Measurements from ENCODE around the gene COL4A1.

COL4A1 gene

GRCh38 chr13:110210604-110210985, 96.4 kb downstream of the COL4A1 start:
- ChIA-PET POLR2A (no interaction called here), CTCF (no interaction called here)
- no peak for DNase-seq (ENCODE audit: extremely low spot score)
- TF ChIP-seq FOXM1 (IDR thresholded peaks at IDR 0.05; ENCODE audit: borderline replicate concordance) (no peak), ARNT (IDR thresholded peaks at IDR 0.05) (no peak), TARDBP (IDR thresholded peaks at IDR 0.05) (no peak), ZNF384 (IDR thresholded peaks at IDR 0.05) (no peak), FOXA1 (IDR thresholded peaks at IDR 0.05) (no peak), BHLHE40 (IDR thresholded peaks at IDR 0.05; ENCODE audit: borderline replicate concordance) (no peak)

GRCh38 chr13:110209950-110210603, 96.9 kb downstream of the COL4A1 start:
- ChIA-PET POLR2A (no interaction called here), CTCF (no interaction called here)
- TF ChIP-seq L3MBTL2 (conservative IDR thresholded peaks at IDR 0.05) (no peak), SP1 (IDR thresholded peaks at IDR 0.05) (no peak), NFRKB (IDR thresholded peaks at IDR 0.05) (no peak), CTBP1 (IDR thresholded peaks at IDR 0.05; ENCODE audit: borderline replicate concordance) (no peak), SUZ12 (IDR thresholded peaks at IDR 0.05) (no peak), ELF4 (IDR thresholded peaks at IDR 0.05) (no peak), ARNT (IDR thresholded peaks at IDR 0.05) (no peak), BHLHE40 (IDR thresholded peaks at IDR 0.05; ENCODE audit: borderline replicate concordance) (no peak), ZNF384 (IDR thresholded peaks at IDR 0.05) (no peak)
- DNase-seq (ENCODE audit: extremely low spot score): no peak

DNA sequence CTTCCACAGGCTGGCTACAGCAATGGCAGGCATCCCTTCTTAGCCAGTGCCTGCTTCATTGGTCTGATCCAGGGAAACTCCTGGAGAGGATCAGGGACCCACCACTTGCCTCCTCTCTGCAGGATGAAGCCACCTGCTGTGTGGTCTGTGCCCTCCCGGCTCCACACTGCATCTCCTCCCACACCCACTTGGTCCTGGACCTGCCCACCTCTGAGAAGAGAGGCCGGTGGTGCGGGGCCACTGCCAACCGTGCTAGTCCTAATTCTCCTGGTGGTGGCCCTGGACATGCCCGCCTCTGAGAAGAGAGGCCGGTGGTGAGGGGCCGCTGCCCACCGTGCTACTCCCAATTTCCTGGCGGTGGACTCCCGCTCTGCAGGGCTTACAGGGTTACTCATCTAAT, 98.8 kb downstream of the COL4A1 start:
- CTCF ChIA-PET: no interaction called here
- POLR2A ChIA-PET: no interaction called here
- no peak for DNase-seq (ENCODE audit: extremely low spot score)
- TF ChIP-seq CTBP1 (IDR thresholded peaks at IDR 0.05; ENCODE audit: borderline replicate concordance): no peak
- no peak for TF ChIP-seq FOXM1 (IDR thresholded peaks at IDR 0.05; ENCODE audit: borderline replicate concordance)
- no peak for TF ChIP-seq ARNT (IDR thresholded peaks at IDR 0.05)
- TF ChIP-seq ELF4 (IDR thresholded peaks at IDR 0.05): no peak
- TF ChIP-seq FOXA1 (IDR thresholded peaks at IDR 0.05): no peak
- TF ChIP-seq L3MBTL2 (conservative IDR thresholded peaks at IDR 0.05): no peak
- TF ChIP-seq HDGF (IDR thresholded peaks at IDR 0.05; ENCODE audit: borderline replicate concordance): no peak

GRCh38 chr13:110206996-110207395, 100.0 kb downstream of the COL4A1 start:
- ChIA-PET CTCF (interaction anchor here (0.8 kb wide), 1 partner anchor 249 kb away, joined by 3 read pairs; no protein-coding TSS in a partner anchor), POLR2A (no interaction called here)
- no peak for DNase-seq (ENCODE audit: extremely low spot score)
- TF ChIP-seq TARDBP (IDR thresholded peaks at IDR 0.05): no peak
- TF ChIP-seq SP1 (IDR thresholded peaks at IDR 0.05): no peak
- TF ChIP-seq CTBP1 (IDR thresholded peaks at IDR 0.05; ENCODE audit: borderline replicate concordance): no peak
- TF ChIP-seq SUZ12 (IDR thresholded peaks at IDR 0.05): no peak
- TF ChIP-seq L3MBTL2 (conservative IDR thresholded peaks at IDR 0.05): no peak
- TF ChIP-seq LEF1 (IDR thresholded peaks at IDR 0.05; ENCODE audit: borderline replicate concordance): no peak

DNA sequence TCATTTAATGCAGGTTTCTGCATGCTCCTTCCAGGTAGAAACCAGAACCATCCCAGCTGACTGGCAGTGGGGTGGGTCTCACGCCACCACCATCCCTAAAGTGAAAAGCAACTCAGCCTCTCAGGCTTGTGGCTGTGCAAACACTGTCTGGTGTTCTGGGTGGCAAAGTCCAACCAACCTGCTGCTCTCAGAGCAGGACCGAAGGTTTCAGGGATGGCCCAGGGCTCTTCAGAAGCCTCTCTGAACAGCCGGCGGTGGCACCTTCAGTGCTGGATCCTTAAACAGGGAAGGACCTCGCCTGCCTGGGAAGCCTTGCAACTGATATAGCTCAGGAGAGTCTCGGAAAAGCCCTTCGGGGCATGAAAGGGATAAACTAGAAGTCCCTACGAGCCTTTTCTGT, 100.8 kb downstream of the COL4A1 start:
- no peak for TF ChIP-seq HDGF (IDR thresholded peaks at IDR 0.05; ENCODE audit: borderline replicate concordance)
- TF ChIP-seq FOXK2 (IDR thresholded peaks at IDR 0.05): no peak
- TF ChIP-seq PKNOX1 (IDR thresholded peaks at IDR 0.05): no peak
- no peak for TF ChIP-seq SP1 (IDR thresholded peaks at IDR 0.05)
- no peak for TF ChIP-seq ELF4 (IDR thresholded peaks at IDR 0.05)
- no peak for TF ChIP-seq BHLHE40 (IDR thresholded peaks at IDR 0.05; ENCODE audit: borderline replicate concordance)
- no peak for TF ChIP-seq LEF1 (IDR thresholded peaks at IDR 0.05; ENCODE audit: borderline replicate concordance)
- no peak for TF ChIP-seq L3MBTL2 (conservative IDR thresholded peaks at IDR 0.05)
- DNase-seq (ENCODE audit: extremely low spot score): no peak
- ChIA-PET CTCF (interaction anchor here (0.8 kb wide), 1 partner anchor 250 kb away, joined by 3 read pairs; no protein-coding TSS in a partner anchor), POLR2A (no interaction called here)

- TF ChIP-seq SUZ12 (IDR thresholded peaks at IDR 0.05) (no peak), SP1 (IDR thresholded peaks at IDR 0.05) (no peak), FOXA1 (IDR thresholded peaks at IDR 0.05) (no peak), CTBP1 (IDR thresholded peaks at IDR 0.05; ENCODE audit: borderline replicate concordance) (no peak), FOXM1 (IDR thresholded peaks at IDR 0.05; ENCODE audit: borderline replicate concordance) (no peak), ZNF384 (IDR thresholded peaks at IDR 0.05) (no peak), ELF4 (IDR thresholded peaks at IDR 0.05) (no peak), NFRKB (IDR thresholded peaks at IDR 0.05) (no peak), TARDBP (IDR thresholded peaks at IDR 0.05) (no peak), PKNOX1 (IDR thresholded peaks at IDR 0.05) (no peak), FOXK2 (IDR thresholded peaks at IDR 0.05) (no peak)
- no peak for DNase-seq (ENCODE audit: extremely low spot score)
- ChIA-PET POLR2A (no interaction called here), CTCF (no interaction called here)
Observed at GRCh38 chr13:110201114-110201513, 105.8 kb downstream of the COL4A1 start.

GRCh38 chr13:110200276-110200870, 106.6 kb downstream of the COL4A1 start:
- ChIA-PET POLR2A (no interaction called here), CTCF (no interaction called here)
- DNase-seq (ENCODE audit: extremely low spot score): no peak

More at GRCh38 chr13:110200276-110200870, 106.6 kb downstream of the COL4A1 start:
- TF ChIP-seq LEF1 (IDR thresholded peaks at IDR 0.05; ENCODE audit: borderline replicate concordance) (no peak), FOXA1 (IDR thresholded peaks at IDR 0.05) (no peak), BHLHE40 (IDR thresholded peaks at IDR 0.05; ENCODE audit: borderline replicate concordance) (no peak), ZNF384 (IDR thresholded peaks at IDR 0.05) (no peak), PKNOX1 (IDR thresholded peaks at IDR 0.05) (no peak), SP1 (IDR thresholded peaks at IDR 0.05) (no peak)

Measured in HEK293T (cell line).